Measurements from ENCODE around the gene NDUFB5. TPM values are rescaled to one million over a fixed set of nuclear protein-coding genes. Genes with fewer than 3 reads are reported as not detected.

Gene NDUFB5
- 91.3 and 116 TPM in 2 replicates for total RNA-seq

DNA sequence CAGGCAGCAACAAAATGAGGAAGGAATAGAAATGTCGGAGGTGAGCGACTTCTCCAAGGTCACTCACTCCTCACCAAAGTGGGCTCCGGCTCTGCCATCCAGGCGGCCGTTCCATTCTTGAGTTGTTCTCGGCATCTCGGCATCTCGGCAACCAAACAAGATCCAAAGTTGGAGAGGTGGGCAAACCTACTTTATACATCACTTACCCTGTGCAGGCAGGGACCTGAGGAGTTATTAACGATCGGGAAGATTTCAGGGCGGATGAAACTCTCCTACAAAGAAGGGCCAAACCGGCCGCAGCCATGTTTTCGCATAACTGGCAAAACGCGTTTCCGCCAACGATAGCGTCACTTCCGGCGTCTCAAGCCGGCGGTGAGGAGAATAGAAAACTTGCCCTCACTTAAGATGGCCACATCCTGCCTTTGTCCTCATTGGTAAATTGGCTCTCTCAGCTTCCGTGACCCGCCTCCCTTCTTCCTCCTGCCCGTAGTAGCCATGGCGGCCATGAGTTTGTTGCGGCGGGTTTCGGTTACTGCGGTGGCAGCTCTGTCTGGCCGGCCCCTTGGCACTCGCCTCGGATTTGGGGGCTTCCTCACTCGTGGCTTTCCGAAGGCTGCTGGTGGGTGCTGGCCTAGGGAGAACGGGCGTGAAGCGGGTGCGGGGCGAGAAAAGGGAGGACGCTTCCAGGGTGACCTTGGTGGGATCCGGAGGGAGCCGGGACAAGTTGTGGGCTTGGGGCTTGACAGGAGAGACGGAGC lies at the start of gene NDUFB5, which contains the start of gene MRPL47:
TSS of gene NDUFB5 (plus strand) at position 474 of the 758 bp plus-strand sequence. CDS start at position 496, 22 bp downstream.
TSS of gene MRPL47 (minus strand) at position 318 of the 758 bp plus-strand sequence. CDS start at position 304, 14 bp downstream.

DNA sequence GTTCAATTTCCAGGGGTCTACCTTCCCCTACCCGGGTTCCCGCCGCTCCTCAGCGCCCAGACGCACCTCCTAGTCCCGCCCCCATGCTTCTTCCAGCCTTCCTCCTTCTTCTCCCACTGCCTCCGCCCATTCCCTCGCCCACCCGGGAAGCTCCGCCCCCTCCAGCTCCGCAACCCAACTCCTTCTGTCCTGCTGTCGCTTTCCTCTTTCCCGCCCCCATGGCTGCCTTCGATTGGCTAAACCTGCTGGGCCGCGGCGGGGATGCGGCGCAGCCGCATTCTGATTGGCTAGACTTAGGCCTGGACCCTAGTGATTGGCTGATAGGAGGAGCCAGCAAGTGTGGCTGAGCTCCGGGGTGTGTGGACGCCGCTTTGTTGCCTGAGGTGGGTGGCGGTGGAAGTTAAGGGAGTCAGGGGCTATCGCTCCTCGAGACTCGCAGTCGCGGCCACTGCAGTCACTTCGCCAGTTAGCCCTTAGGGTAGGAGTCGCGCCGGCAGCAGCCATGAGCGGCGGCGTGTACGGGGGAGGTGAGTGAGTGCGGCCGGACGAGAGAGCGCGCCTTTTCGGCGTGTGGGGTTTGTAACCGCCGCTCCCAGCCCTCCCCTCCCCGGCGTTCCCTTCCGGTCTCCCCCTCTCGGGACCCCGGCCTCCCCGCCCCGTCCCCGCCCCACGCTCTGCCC lies 41.9 kb upstream of the NDUFB5 start, which contains the start of gene ACTL6A:
TSS of gene ACTL6A (plus strand) at position 336 of the 680 bp plus-strand sequence. CDS start at position 503, 167 bp downstream.

DNA sequence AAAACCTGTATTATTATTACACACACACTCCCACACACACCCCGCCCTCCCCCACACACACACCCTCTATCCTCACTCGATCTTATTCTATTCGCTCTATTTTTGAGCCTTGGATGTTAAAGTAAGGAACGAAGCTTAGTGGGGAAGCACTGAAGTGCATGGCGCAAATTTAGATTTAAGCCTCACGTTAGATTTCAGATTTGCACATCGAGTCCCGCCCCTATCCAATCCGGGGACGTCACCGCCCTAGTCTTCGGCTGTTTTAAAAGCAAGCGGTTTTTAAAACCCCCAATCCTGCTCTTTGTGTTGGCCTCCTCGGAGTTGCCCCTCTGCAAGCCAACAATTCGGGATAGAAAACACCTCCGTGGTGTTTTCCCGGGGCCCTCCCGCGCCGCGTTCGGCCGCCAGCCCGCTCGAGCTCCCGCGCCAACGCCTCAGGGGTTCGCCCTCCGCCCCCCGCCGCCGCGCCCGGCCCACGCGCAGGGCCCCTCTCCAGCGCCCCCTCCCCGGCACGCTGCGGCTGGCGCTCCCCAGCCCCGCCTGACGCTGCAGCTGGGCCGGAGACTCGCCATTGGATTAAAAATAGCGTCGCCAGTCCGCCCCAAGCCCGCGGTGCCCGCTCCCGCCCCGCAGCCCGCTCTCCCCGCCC lies 48.0 kb downstream of the NDUFB5 start, which contains the start of gene USP13:
TSS of gene USP13 (plus strand) at position 594 of the 649 bp plus-strand sequence. CDS start 186 bp downstream, outside the sequence.

Other genes starting within 250 kb of the NDUFB5 start
- gene GNB4, start 153.3 kb upstream of the NDUFB5 start, total RNA-seq = 19.9 and 20.8 TPM in 2 replicates
- gene ACTL6A, start 41.9 kb upstream of the NDUFB5 start, total RNA-seq = 81.7 and 139 TPM in 2 replicates
- 30.5 and 54.3 TPM in 2 replicates for gene MRPL47, start 156 bp upstream of the NDUFB5 start, total RNA-seq
- 2.1 and 4.1 TPM in 2 replicates for gene USP13, start 48.2 kb downstream of the NDUFB5 start, total RNA-seq